Measurements from ENCODE around the gene CCDC40. TPM values are rescaled to one million over a fixed set of nuclear protein-coding genes. Genes with fewer than 3 reads are reported as not detected.

Gene CCDC40
- total and polyA plus RNA-seq, 12 donors, result 2.1 to 15.7 (median 6.0) TPM

GRCh38 chr17:79988185-79988971 lies 48.1 kb upstream of the CCDC40 start:
- no peak for TF ChIP-seq CTCF (IDR thresholded peaks at IDR 0.05)
- TF ChIP-seq POLR2A (IDR thresholded peaks at IDR 0.05), result peak in 1 of 2 donors; percentile 50
- Histone ChIP-seq H3K9me3 (replicated peaks in 1 of 3) (no peaks in the 10 kb centered on the region), H3K4me3 (no peak overlapping the region), H3K4me1 (replicated peaks in 1 of 2) (peaks cover 35 to 49% of the 10 kb centered on the region in 2 donors), H3K27ac (peak overlapping the region in 3 of 5 donors; percentile 60 to 80 (median 68)), H3K36me3 (replicated peaks in 1 of 2) (no peaks in the 10 kb centered on the region), H3K27me3 (no peaks in the 10 kb centered on the region)
- peak in 5 of 7 donors; percentile 69 to 85 (median 74) for DNase-seq
- intact Hi-C loops (cut with DNase I), result no loop called here
- WGBS, 4 donors, result 54 to 60% (median 56%) methylated on average over 27 to 28 of the region's 28 CpGs

- intact Hi-C loops (cut with DNase I), result no loop called here
- H3K36me3 ChIP-seq (replicated peaks in 1 of 2), result no peaks in the 10 kb centered on the region
- no peaks in the 10 kb centered on the region for H3K9me3 ChIP-seq (replicated peaks in 1 of 3)
- peaks cover 41 to 56% of the 10 kb centered on the region in 2 donors for H3K4me1 ChIP-seq (replicated peaks in 1 of 2)
- H3K4me3 ChIP-seq, result no peak overlapping the region
- peak overlapping the region in 2 of 5 donors; percentile 60 to 80 for H3K27ac ChIP-seq
- DNase-seq, result peak in 2 of 7 donors; percentile 33 to 57
- no peak for TF ChIP-seq CTCF (IDR thresholded peaks at IDR 0.05)
- TF ChIP-seq POLR2A (IDR thresholded peaks at IDR 0.05), result no peak
- WGBS, 4 donors, result 80 to 90% (median 82%) methylated on average over 14 to 20 of the region's 20 CpGs
- H3K27me3 ChIP-seq, result no peaks in the 10 kb centered on the region
These were observed 47.2 kb upstream of the CCDC40 start for GRCh38 chr17:79989106-79989835.

GRCh38 chr17:79990051-79990592 lies 46.3 kb upstream of the CCDC40 start:
- no peak overlapping the region for H3K4me3 ChIP-seq
- H3K27ac ChIP-seq, result peak overlapping the region in 1 of 5 donors; percentile 80
- intact Hi-C loops (cut with DNase I), result loop anchor here in 1 of 2 donors (5.0 kb wide), 3 partner anchors 148 to 248 kb away; no protein-coding TSS in a partner anchor
- H3K27me3 ChIP-seq, result no peaks in the 10 kb centered on the region
- H3K9me3 ChIP-seq (replicated peaks in 1 of 3), result no peaks in the 10 kb centered on the region
- no peak for TF ChIP-seq CTCF (IDR thresholded peaks at IDR 0.05)
- no peak for TF ChIP-seq POLR2A (IDR thresholded peaks at IDR 0.05)
- no peaks in the 10 kb centered on the region for H3K36me3 ChIP-seq (replicated peaks in 1 of 2)
- peaks cover 41 to 56% of the 10 kb centered on the region in 2 donors for H3K4me1 ChIP-seq (replicated peaks in 1 of 2)
- WGBS, 4 donors, result 74 to 87% (median 81%) methylated on average over 14 to 21 of the region's 21 CpGs
- DNase-seq, result no peak

GRCh38 chr17:79990704-79991103 lies 45.7 kb upstream of the CCDC40 start:
- H3K4me1 ChIP-seq (replicated peaks in 1 of 2), result peaks cover 41 to 54% of the 10 kb centered on the region in 2 donors
- intact Hi-C loops (cut with DNase I), result loop anchor here in 1 of 2 donors (5.0 kb wide), 3 partner anchors 148 to 248 kb away; no protein-coding TSS in a partner anchor

More at GRCh38 chr17:79990704-79991103, 45.7 kb upstream of the CCDC40 start:
- no peak overlapping the region for H3K27ac ChIP-seq
- no peaks in the 10 kb centered on the region for H3K27me3 ChIP-seq
- no peak for DNase-seq
- no peak overlapping the region for H3K4me3 ChIP-seq
- 88 to 91% (median 89%) methylated on average over 17 of the region's 17 CpGs for WGBS, 4 donors
- no peaks in the 10 kb centered on the region for H3K9me3 ChIP-seq (replicated peaks in 1 of 3)
- H3K36me3 ChIP-seq (replicated peaks in 1 of 2), result no peaks in the 10 kb centered on the region
- TF ChIP-seq CTCF (IDR thresholded peaks at IDR 0.05) (no peak), POLR2A (IDR thresholded peaks at IDR 0.05) (no peak)

All from adrenal gland (tissue), 12 donors.